ENCODE results near the gene SAMD13. TPM values are rescaled to one million over a fixed set of nuclear protein-coding genes. Genes with fewer than 3 reads are reported as not detected.

SAMD13 gene
- total and polyA plus RNA-seq, 10 of the 15 experiments (the other 5 are each of a cell fraction or from before 2014, with no cell fraction given): 0.81 to 1.9 (median 1.2) TPM; not detected in 1

- RAD21 ChIA-PET (ENCODE audit: unreplicated experiment): no interaction called here
- SMC1A ChIA-PET (ENCODE audit: uncharacterized antibody, unreplicated experiment): no interaction called here
- no peak for ATAC-seq
- no peak for FAIRE-seq
- no peak overlapping the region for H2AFZ ChIP-seq (ENCODE audit: control insufficient read depth, low read depth, low read length)
- H3K4me3 ChIP-seq: no peak overlapping the region
- CTCF ChIA-PET: no interaction called here
- H3K4me2 ChIP-seq (ENCODE audit: control insufficient read depth, insufficient read depth): no peak overlapping the region
- in situ Hi-C loops (cut with MboI): no loop called here
- H3K4me1 ChIP-seq (ENCODE audit: control insufficient read depth, insufficient read depth, low read length): peaks cover 7% of the 10 kb centered on the region
- H3K9ac ChIP-seq (ENCODE audit: control insufficient read depth, insufficient read depth, low read length): no peak overlapping the region
- H3K27ac ChIP-seq (ENCODE audit: control insufficient read depth, insufficient read depth): no peak overlapping the region
- POLR2A ChIA-PET: no interaction called here
- no peaks in the 10 kb centered on the region for H3K79me2 ChIP-seq (ENCODE audit: control insufficient read depth, insufficient read depth, low read length)
- intact Hi-C loops (cut with micrococcal nuclease; ENCODE audit: unreplicated experiment): no loop called here
- WGBS (ENCODE audit: insufficient coverage, insufficient replicate concordance, low lambda C conversion rate, missing lambda C conversion rate): 10% methylated on average over 1 of the region's 1 CpG
- no peak for DNase-seq (ENCODE audit: low read depth, low spot score)
- no peaks in the 10 kb centered on the region for H3K36me3 ChIP-seq (ENCODE audit: control insufficient read depth in 2 of 2, insufficient read depth in 2 of 2, low read length in 1 of 2)
- no peaks in the 10 kb centered on the region for H4K20me1 ChIP-seq (ENCODE audit: control insufficient read depth, insufficient read depth)
- peaks cover 1% of the 10 kb centered on the region; the same call in 1 of the 3 replicates for H3K9me3 ChIP-seq (replicated peaks; ENCODE audit: control insufficient read depth, insufficient read depth, low read length)
- BruUV-seq (replicated peaks): no TSS peak
- H3K27me3 ChIP-seq (replicated peaks in 1 of 2; ENCODE audit: control insufficient read depth in 2 of 2, insufficient read depth in 2 of 2, low read length in 1 of 2): no peaks in the 10 kb centered on the region; a peak in 1 of 4 replicates
- TF ChIP-seq KDM1A (IDR thresholded peaks at IDR 0.05; ENCODE audit: borderline replicate concordance) (no peak), E4F1 (IDR thresholded peaks at IDR 0.05; ENCODE audit: borderline replicate concordance, partially characterized antibody) (no peak), ZNF24 (IDR thresholded peaks at IDR 0.05) (no peak), ATF7 (IDR thresholded peaks at IDR 0.05; ENCODE audit: low read depth) (no peak), ZBTB11 (CRISPR knock-in tag; IDR thresholded peaks at IDR 0.05) (no peak), MTA3 (IDR thresholded peaks at IDR 0.05; ENCODE audit: borderline replicate concordance, low read length) (no peak), E2F4 (IDR thresholded peaks at IDR 0.05; ENCODE audit: low read depth, low read length) (no peak), HDAC2 (IDR thresholded peaks at IDR 0.05) (no peak), WRNIP1 (IDR thresholded peaks at IDR 0.05; ENCODE audit: borderline replicate concordance, low read depth, low read length) (no peak), ZSCAN29 (IDR thresholded peaks at IDR 0.05) (no peak), TAF1 (IDR thresholded peaks at IDR 0.05; ENCODE audit: borderline replicate concordance, low read depth, low read length) (no peak), POLR2AphosphoS5 (IDR thresholded peaks at IDR 0.05; ENCODE audit: low read length) (no peak), SMARCA5 (IDR thresholded peaks at IDR 0.05) (no peak), SPI1 (IDR thresholded peaks at IDR 0.05; ENCODE audit: borderline replicate concordance, insufficient read depth, low read depth, low read length) (no peak), CEBPB (IDR thresholded peaks at IDR 0.05; ENCODE audit: borderline replicate concordance in 1 of 2, low read depth in 2 of 2, low read length in 2 of 2) (no peak), YBX1 (IDR thresholded peaks at IDR 0.05) (no peak), RELB (IDR thresholded peaks at IDR 0.05; ENCODE audit: low read depth) (no peak)
These were observed 34.8 kb upstream of the SAMD13 start for GRCh38 chr1:84266748-84267147.

All from GM12878 (cell line).